Hepatocyte (in vitro differentiated cells): ENCODE data around the gene AKAP1.

Source experiments
- CTCF ChIP-seq: fragments of 200-600 bp; sonication (generic); IDR thresholded peaks from 2 replicates; pipeline ENCODE4 v1.5.1; 2016; ENCODE audit warnings: antibody characterized with exemption, mild to moderate bottlenecking; ENCODE audit not compliant: poor library complexity
- EZH2 ChIP-seq: fragments of 200-600 bp; sonication (generic); IDR thresholded peaks from 2 replicates; pipeline ENCODE4 v1.6.1; 2016; ENCODE audit warnings: antibody characterized with exemption, mild to moderate bottlenecking, borderline replicate concordance
- EZH2phosphoT487 ChIP-seq: fragments of 200-600 bp; sonication (generic); IDR thresholded peaks from one replicate; pipeline ENCODE4 v1.6.1; 2018; ENCODE audit warnings: antibody characterized with exemption, mild to moderate bottlenecking, low read depth, moderate library complexity; ENCODE audit not compliant: unreplicated experiment, severe bottlenecking

- TF ChIP-seq CTCF (no peak), EZH2phosphoT487 (no peak), EZH2 (no peak)
These were observed 21.9 kb downstream of the AKAP1 start for GRCh38 chr17:57106836-57107497.
